Chondrocyte (in vitro differentiated cells): ENCODE data around the gene ASNS. TPM values are rescaled to one million over a fixed set of nuclear protein-coding genes. Genes with fewer than 3 reads are reported as not detected.
"Not testable (repeated sequence)": the region's sequence is repeated elsewhere in the genome, so short reads cannot be mapped to it uniquely, and the experiment has no call there.

Source experiments
- DNase-seq: peaks from one replicate; pipeline ENCODE4 v3.0.0; 2021; ENCODE audit warnings: mixed read lengths, low spot score
- H3K27ac Mint-ChIP-seq: one replicate; pipeline ENCODE4 v1.8.0; 2021; ENCODE audit warnings: mild to moderate bottlenecking, moderate library complexity, mixed read lengths; ENCODE audit not compliant: unreplicated experiment
- H3K27me3 Mint-ChIP-seq: 2 replicates; pipeline ENCODE4 v1.8.0; 2021; ENCODE audit warnings: low read depth, mixed read lengths
- H3K36me3 Mint-ChIP-seq: 2 replicates; pipeline ENCODE4 v1.8.0; 2021; ENCODE audit warnings: low read depth, mixed read lengths
- H3K4me1 Mint-ChIP-seq: 2 replicates; pipeline ENCODE4 v1.8.0; 2021; ENCODE audit warnings: low read depth, mild to moderate bottlenecking, mixed read lengths
- H3K4me3 Mint-ChIP-seq: one replicate; pipeline ENCODE4 v1.8.0; 2021; ENCODE audit warnings: mild to moderate bottlenecking, moderate library complexity, mixed read lengths; ENCODE audit not compliant: unreplicated experiment
- H3K9me3 Mint-ChIP-seq: 2 replicates; pipeline ENCODE4 v1.8.0; 2021; ENCODE audit warnings: low read depth, mixed read lengths
- long read RNA-seq: library from polyadenylated mRNA; stranded (forward); transcript quantifications from one replicate; pipeline ENCODE4 v2.0.0, GENCODE V29; 2021
- total RNA-seq: library from RNA; stranded (reverse); gene quantifications from 3 replicates; pipeline ENCODE4 v1.2.1, GENCODE V29; 2021
- TF ChIP-seq, protein P1 (sequence below): fragments of 200-600 bp; sonication (generic); IDR thresholded peaks from 2 replicates; pipeline ENCODE4 v1.5.0; 2021; ENCODE audit warnings: antibody characterized with exemption, mild to moderate bottlenecking, moderate library complexity

Gene ASNS, protein sequence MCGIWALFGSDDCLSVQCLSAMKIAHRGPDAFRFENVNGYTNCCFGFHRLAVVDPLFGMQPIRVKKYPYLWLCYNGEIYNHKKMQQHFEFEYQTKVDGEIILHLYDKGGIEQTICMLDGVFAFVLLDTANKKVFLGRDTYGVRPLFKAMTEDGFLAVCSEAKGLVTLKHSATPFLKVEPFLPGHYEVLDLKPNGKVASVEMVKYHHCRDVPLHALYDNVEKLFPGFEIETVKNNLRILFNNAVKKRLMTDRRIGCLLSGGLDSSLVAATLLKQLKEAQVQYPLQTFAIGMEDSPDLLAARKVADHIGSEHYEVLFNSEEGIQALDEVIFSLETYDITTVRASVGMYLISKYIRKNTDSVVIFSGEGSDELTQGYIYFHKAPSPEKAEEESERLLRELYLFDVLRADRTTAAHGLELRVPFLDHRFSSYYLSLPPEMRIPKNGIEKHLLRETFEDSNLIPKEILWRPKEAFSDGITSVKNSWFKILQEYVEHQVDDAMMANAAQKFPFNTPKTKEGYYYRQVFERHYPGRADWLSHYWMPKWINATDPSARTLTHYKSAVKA
- 28.4 to 238 TPM (median 216 TPM) in 3 replicates for total RNA-seq
- long read RNA-seq, transcript ASNS-201 (14 exons, 2,356 nt), result minor isoform, 8 of 170 reads
- long read RNA-seq, transcript ASNS-202 (13 exons, 1,994 nt), result major isoform, 150 of 170 reads
- long read RNA-seq, partial matches to known transcripts, result 2 of 170 reads
- long read RNA-seq, other reads (novel, unspliced or antisense), result 2 of 170 reads

DNA sequence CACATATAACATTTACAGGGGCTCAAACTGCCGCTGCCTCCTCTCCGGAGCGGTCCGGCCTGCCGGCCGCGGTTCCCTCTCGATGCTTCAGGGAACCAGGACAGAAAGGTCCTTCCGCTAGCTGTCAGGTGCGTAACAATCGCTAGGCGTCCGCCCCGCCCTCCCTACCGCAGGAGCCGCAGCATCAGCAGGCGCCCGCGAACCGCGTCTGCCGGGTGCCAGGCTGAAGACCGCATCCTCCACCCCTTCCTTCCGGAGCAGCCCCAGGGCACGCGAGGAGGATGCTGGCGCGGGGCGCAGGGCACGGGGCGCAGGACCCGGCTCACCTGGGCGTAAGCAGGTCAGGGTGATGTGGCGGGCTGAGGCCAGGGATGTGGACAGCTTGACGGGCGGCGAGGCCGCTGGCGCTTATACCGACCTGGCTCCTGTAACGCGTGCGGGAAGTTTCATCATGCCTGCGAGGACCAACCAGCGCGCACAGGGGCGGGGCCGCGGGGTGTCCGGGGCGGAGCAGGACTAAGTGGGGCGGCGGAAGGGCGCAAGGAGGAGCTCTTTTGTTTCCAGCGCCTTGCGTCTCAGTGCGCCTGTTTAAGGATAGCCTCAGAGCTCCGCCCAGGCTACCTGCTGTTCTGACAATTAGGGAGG is at the start of gene ASNS:
Gene ASNS (minus strand): TSS at position 384 of the 645 bp plus-strand sequence. CDS start 3,252 bp downstream, outside the sequence.
- peak; percentile 97 for DNase-seq
- no peaks in the 10 kb centered on the region for H3K9me3 Mint-ChIP-seq
- H3K4me3 Mint-ChIP-seq, result peak within 1 kb of the TSS; percentile 89
- H3K27me3 Mint-ChIP-seq, result no peaks in the 10 kb centered on the region
- H3K4me1 Mint-ChIP-seq, result peaks cover 31% of the 10 kb centered on the region
- H3K27ac Mint-ChIP-seq, result peak within 1 kb of the TSS; percentile 90
- peaks cover 9% of the 10 kb centered on the region for H3K36me3 Mint-ChIP-seq
- TF ChIP-seq, protein P1, sequence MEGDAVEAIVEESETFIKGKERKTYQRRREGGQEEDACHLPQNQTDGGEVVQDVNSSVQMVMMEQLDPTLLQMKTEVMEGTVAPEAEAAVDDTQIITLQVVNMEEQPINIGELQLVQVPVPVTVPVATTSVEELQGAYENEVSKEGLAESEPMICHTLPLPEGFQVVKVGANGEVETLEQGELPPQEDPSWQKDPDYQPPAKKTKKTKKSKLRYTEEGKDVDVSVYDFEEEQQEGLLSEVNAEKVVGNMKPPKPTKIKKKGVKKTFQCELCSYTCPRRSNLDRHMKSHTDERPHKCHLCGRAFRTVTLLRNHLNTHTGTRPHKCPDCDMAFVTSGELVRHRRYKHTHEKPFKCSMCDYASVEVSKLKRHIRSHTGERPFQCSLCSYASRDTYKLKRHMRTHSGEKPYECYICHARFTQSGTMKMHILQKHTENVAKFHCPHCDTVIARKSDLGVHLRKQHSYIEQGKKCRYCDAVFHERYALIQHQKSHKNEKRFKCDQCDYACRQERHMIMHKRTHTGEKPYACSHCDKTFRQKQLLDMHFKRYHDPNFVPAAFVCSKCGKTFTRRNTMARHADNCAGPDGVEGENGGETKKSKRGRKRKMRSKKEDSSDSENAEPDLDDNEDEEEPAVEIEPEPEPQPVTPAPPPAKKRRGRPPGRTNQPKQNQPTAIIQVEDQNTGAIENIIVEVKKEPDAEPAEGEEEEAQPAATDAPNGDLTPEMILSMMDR, result no peak

DNA sequence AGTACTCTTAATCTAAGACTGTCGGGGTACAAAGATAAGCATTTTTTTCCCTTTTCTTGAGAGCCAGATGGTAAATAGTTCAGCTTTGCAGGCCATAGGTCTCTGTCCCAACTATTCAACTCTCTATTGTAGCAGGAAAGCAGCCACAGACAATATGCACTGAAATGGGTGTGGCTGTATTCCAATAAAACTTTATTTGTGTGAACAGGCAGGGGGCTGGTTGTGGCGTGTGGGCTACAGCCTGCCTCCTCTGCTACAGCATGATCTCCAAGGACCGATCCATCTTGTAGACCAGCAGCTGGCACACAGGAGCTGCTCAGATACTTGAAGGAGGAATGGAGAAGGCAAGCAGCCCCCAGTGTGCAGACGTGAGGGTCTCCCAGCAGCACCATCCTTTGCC is 49.0 kb upstream of the ASNS start:
- not testable (repeated sequence) for H3K4me3 Mint-ChIP-seq, H3K27me3 Mint-ChIP-seq, H3K9me3 Mint-ChIP-seq, H3K36me3 Mint-ChIP-seq, DNase-seq, H3K4me1 Mint-ChIP-seq, H3K27ac Mint-ChIP-seq

DNA sequence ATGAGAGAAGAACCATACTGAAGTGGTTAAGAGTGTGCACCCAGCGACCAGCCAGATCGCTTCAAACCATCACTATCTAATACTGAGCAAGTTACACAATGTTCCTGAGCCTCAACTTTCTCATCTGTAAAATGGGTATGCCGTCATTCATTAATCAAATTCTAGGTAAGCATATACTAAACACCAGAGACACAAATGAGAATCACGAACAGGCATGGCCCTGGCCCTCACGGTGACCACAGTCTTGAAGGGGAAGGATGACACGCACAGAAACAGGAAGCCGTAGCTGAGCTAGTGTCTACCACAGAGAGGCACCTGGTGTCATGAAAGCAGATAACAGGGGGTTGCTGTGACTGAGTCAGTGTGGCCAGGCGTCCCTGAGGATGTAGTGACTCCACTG is 43.1 kb upstream of the ASNS start:
- not testable (repeated sequence) for H3K27me3 Mint-ChIP-seq, H3K9me3 Mint-ChIP-seq, H3K27ac Mint-ChIP-seq, H3K4me3 Mint-ChIP-seq, DNase-seq, H3K36me3 Mint-ChIP-seq, H3K4me1 Mint-ChIP-seq

DNA sequence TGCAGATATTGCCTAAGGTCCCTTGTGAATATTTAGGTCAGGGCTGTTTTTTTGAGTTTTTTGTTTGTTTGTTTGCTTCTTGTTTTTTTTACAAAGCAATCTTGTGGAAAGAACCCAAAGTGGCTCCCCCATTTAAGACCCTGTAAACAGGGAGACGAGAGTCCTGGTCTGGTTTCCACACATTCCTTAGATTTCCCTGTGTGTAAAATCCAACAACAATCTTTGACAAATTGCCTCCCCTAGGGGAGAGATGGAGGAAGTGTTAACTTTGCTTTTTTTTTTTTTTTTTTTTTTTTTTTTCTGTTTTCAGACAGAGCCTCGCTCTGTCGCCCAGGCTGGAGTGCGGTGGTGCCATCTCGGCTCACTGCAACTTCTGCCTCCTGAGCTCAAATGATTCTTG is 40.1 kb upstream of the ASNS start:
- not testable (repeated sequence) for H3K27me3 Mint-ChIP-seq, H3K27ac Mint-ChIP-seq, H3K9me3 Mint-ChIP-seq, H3K4me3 Mint-ChIP-seq, H3K4me1 Mint-ChIP-seq, H3K36me3 Mint-ChIP-seq, DNase-seq
- TF ChIP-seq, protein P1, result peak; percentile 32

DNA sequence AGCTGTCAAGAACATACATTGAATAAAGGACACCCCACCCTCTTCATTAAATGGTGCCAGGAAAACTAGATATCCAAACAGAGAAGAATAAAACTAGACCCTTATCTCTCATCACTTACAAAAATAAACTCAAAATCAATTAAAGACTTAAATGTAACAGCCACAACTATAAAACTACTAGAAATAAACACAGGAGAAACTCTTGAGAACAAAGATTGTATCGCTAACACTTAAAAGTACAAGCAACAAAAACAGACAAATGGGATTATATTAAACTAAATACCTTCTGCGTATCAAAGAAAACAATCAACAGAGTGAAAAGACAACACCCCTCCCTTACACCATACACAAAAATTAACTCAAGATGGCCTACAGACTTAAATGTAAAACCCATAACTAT is 24.7 kb upstream of the ASNS start:
- H3K27ac Mint-ChIP-seq, H3K4me3 Mint-ChIP-seq, H3K4me1 Mint-ChIP-seq, H3K36me3 Mint-ChIP-seq, H3K27me3 Mint-ChIP-seq, DNase-seq: not testable (repeated sequence)
- H3K9me3 Mint-ChIP-seq, result peaks cover 13% of the 10 kb centered on the region

DNA sequence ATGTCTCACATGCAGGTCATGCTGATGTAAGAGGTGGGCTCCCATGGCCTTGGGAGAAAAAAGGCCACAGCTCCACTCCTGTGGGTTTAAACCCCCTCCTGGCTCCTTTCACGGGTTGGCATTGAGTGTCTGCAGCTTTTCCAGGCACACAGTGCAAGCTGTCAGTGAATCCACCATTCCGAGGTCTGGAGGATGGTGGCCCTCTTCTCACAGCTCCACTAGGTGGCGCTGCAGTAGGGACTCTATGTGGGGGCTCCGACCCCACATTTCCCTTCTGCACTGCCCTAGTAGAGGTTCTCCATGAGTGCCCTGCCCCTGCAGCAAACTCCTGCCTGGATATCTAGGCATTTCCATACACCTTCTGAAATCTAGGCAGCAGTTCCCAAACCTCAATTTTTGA is 19.5 kb upstream of the ASNS start:
- TF ChIP-seq, protein P1, result peak; percentile 18
- H3K4me1 Mint-ChIP-seq, DNase-seq: not testable (repeated sequence)

DNA sequence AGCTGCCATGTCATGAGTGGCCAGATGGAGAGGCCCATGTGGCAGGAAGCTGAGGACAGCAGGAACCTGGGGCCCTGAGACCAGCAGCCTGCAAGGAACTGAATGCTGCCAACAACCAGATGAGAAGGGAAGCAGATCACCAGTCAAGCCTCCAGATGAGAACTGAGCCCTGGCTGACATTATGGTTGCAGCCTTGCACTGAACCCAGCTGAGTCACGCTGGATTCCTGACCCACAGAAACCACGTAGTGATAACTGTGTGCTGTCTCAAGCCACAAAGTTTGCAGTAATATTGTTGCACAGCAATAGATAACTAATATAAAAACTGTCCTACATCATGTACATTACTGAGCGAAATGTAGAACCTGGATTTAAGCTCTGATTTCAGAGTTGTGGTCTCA is 7.3 kb upstream of the ASNS start:
- H3K4me1 Mint-ChIP-seq, H3K9me3 Mint-ChIP-seq, H3K27ac Mint-ChIP-seq, DNase-seq, H3K27me3 Mint-ChIP-seq, H3K4me3 Mint-ChIP-seq, H3K36me3 Mint-ChIP-seq: not testable (repeated sequence)

More for the DNA sequence above, 19.5 kb upstream of the ASNS start:
- H3K27me3 Mint-ChIP-seq, H3K36me3 Mint-ChIP-seq, H3K27ac Mint-ChIP-seq, H3K4me3 Mint-ChIP-seq: not testable (repeated sequence)
- peaks cover 19% of the 10 kb centered on the region for H3K9me3 Mint-ChIP-seq

DNA sequence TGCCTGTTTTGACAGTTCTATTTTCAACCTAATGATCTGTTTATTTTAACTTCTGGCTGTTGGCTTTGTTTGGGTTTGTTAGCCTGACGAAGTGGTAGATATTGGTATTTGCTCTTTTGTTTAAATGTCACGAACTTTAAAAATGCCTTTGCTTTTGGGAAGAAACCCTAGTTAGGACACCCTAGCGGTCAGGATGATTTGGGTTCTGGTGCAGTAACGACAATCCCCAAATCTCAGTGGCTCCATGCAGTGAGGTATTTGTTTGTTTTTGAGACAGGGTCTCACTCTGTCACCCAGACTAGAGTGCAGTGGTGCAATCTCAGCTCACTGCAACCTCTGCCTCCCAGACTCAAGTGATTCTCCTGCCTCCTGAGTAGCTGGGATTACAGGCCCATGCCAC is 2.7 kb upstream of the ASNS start:
- not testable (repeated sequence) for H3K27me3 Mint-ChIP-seq, H3K27ac Mint-ChIP-seq, H3K9me3 Mint-ChIP-seq, H3K36me3 Mint-ChIP-seq, H3K4me3 Mint-ChIP-seq, DNase-seq
- H3K4me1 Mint-ChIP-seq, result peaks cover 16% of the 10 kb centered on the region
